ENCODE results near the gene BCKDHA. TPM values are rescaled to one million over a fixed set of nuclear protein-coding genes. Genes with fewer than 3 reads are reported as not detected.
"Not testable (repeated sequence)": the region's sequence is repeated elsewhere in the genome, so short reads cannot be mapped to it uniquely, and the experiment has no call there.

The BCKDHA gene
- total RNA-seq, 1 experiment from 2014 or later: 17.7 TPM

DNA sequence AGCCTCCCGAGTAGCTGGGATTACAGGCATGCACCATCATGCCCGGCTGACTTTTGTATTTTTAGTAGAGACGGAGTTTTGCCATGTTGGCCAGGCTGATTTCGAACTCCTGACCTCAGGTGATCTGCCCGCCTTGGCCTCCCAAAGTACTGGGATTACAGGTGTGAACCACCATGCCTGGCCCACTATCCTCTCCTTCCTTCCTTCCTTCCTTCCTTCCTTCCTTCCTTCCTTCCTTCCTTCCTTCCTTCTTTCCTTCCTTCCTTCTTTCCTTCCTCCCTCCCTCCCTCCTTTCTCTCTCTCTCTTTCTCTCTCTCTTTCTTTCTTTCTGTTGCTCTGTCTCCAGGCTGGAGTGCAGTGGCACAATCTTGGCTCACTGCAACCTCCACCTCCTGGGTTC is 26.5 kb upstream of the BCKDHA start:
- H3K4me2 ChIP-seq (ENCODE audit: low read length); RAD21 ChIA-PET (ENCODE audit: low non-redundant PET in 1 of 2, low total read pairs in 2 of 2, uncharacterized antibody in 2 of 2, unreplicated experiment in 2 of 2); intact Hi-C loops (cut with micrococcal nuclease); H3K79me2 ChIP-seq (ENCODE audit: insufficient read depth, low read length); H3K9ac ChIP-seq (ENCODE audit: low read length); H3K9me2 ChIP-seq (ENCODE audit: insufficient read depth); CTCF ChIA-PET; H4K20me1 ChIP-seq (ENCODE audit: insufficient read depth); H3K27ac ChIP-seq (ENCODE audit: low read depth, low read length); BruUV-seq (replicated peaks); H2AFZ ChIP-seq (ENCODE audit: low read depth, low read length, poor library complexity, severe bottlenecking); H3K36me3 ChIP-seq (ENCODE audit: control insufficient read depth in 1 of 2, insufficient read depth in 2 of 2, low read length in 2 of 2); H3K9me3 ChIP-seq (ENCODE audit: control insufficient read depth in 1 of 2, insufficient read depth in 1 of 2, low read depth in 1 of 2, low read length in 2 of 2); ATAC-seq; H3K27me3 ChIP-seq (ENCODE audit: insufficient read depth, low read length); DNase-seq (ENCODE audit: low read depth, low spot score); H3K4me3 ChIP-seq (replicated peaks in 1 of 2; ENCODE audit: low read depth in 1 of 2, low read length in 2 of 2): not testable (repeated sequence)
- peaks cover under 1 to 21% of the 10 kb centered on the region in 2 experiments; a peak in 3 of 4 replicates for H3K4me1 ChIP-seq (ENCODE audit: control insufficient read depth in 1 of 2, insufficient read depth in 2 of 2, low read length in 2 of 2)
- POLR2A ChIA-PET: interaction anchor here (0.6 kb wide), 1 partner anchor 108 kb away, joined by 3 read pairs; no protein-coding TSS in a partner anchor

DNA sequence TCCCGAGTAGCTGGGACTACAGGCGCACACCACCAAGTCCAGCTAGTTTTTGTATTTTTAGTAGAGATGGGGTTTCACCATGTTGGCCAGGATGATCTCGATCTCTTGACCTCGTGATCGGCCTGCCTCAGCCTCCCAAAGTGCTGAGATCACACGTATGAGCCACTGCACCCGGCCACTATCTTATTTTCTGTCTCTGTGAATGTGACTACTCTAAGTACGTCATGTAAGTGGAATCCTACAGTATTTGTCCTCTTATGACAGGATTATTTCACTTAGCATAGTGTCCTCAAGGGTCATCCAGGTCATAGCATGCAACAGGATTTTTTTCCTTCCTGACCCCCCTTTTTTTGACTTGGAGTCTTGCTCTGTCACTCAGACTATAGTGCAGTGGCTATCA is 26.1 kb upstream of the BCKDHA start:
- no peaks in the 10 kb centered on the region for H3K79me2 ChIP-seq (ENCODE audit: insufficient read depth, low read length)
- no peaks in the 10 kb centered on the region for H4K20me1 ChIP-seq (ENCODE audit: insufficient read depth)
- ChIA-PET POLR2A (interaction anchor here (0.6 kb wide), 1 partner anchor 108 kb away, joined by 3 read pairs; no protein-coding TSS in a partner anchor), RAD21 (ENCODE audit: low non-redundant PET in 1 of 2, low total read pairs in 2 of 2, uncharacterized antibody in 2 of 2, unreplicated experiment in 2 of 2) (no interaction called here), CTCF (no interaction called here)
- intact Hi-C loops (cut with micrococcal nuclease): no loop called here
- ATAC-seq (no peak), DNase-seq (ENCODE audit: low read depth, low spot score) (no peak)
- no peak overlapping the region for H2AFZ ChIP-seq (ENCODE audit: low read depth, low read length, poor library complexity, severe bottlenecking)
- TF ChIP-seq SRF (IDR thresholded peaks at IDR 0.05; ENCODE audit: low read depth): no peak
- TF ChIP-seq JUND (IDR thresholded peaks at IDR 0.05): no peak
- TF ChIP-seq, protein P1, sequence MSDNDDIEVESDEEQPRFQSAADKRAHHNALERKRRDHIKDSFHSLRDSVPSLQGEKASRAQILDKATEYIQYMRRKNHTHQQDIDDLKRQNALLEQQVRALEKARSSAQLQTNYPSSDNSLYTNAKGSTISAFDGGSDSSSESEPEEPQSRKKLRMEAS (IDR thresholded peaks at IDR 0.05): no peak
- TF ChIP-seq CEBPB (IDR thresholded peaks at IDR 0.05; ENCODE audit: low read depth): no peak
- no peak for TF ChIP-seq ZFX (IDR thresholded peaks at IDR 0.05)
- TF ChIP-seq FOSL1 (IDR thresholded peaks at IDR 0.05; ENCODE audit: low read depth): no peak
- no peak overlapping the region for H3K9ac ChIP-seq (ENCODE audit: low read length)
- peaks cover 0 to 17% of the 10 kb centered on the region in 2 experiments; a peak in 2 of 4 replicates for H3K4me1 ChIP-seq (ENCODE audit: control insufficient read depth in 1 of 2, insufficient read depth in 2 of 2, low read length in 2 of 2)
- no peaks in the 10 kb centered on the region for H3K9me2 ChIP-seq (ENCODE audit: insufficient read depth)
- no peaks in the 10 kb centered on the region for H3K36me3 ChIP-seq (ENCODE audit: control insufficient read depth in 1 of 2, insufficient read depth in 2 of 2, low read length in 2 of 2)
- no peak overlapping the region for H3K4me2 ChIP-seq (ENCODE audit: low read length)
- H3K27me3 ChIP-seq (ENCODE audit: insufficient read depth, low read length): no peaks in the 10 kb centered on the region
- no TSS peak for BruUV-seq (replicated peaks)
- no peak overlapping the region for H3K4me3 ChIP-seq (replicated peaks in 1 of 2; ENCODE audit: low read depth in 1 of 2, low read length in 2 of 2)
- no peaks in the 10 kb centered on the region for H3K9me3 ChIP-seq (ENCODE audit: control insufficient read depth in 1 of 2, insufficient read depth in 1 of 2, low read depth in 1 of 2, low read length in 2 of 2)
- H3K27ac ChIP-seq (ENCODE audit: low read depth, low read length): no peak overlapping the region

Data from HCT116 (cell line).